NOMO-1 (cell line): Measurements from ENCODE around the gene LTBR.
"Not testable (repeated sequence)": the region's sequence is repeated elsewhere in the genome, so short reads cannot be mapped to it uniquely, and the experiment has no call there.

Experiments
- DNase-seq, 2 experiments: peaks; one replicate each; lab custom pipeline; 2025; ENCODE audit not compliant: unreplicated experiment in 2 of 2; lab: John Stamatoyannopoulos, UW

The LTBR gene

DNA sequence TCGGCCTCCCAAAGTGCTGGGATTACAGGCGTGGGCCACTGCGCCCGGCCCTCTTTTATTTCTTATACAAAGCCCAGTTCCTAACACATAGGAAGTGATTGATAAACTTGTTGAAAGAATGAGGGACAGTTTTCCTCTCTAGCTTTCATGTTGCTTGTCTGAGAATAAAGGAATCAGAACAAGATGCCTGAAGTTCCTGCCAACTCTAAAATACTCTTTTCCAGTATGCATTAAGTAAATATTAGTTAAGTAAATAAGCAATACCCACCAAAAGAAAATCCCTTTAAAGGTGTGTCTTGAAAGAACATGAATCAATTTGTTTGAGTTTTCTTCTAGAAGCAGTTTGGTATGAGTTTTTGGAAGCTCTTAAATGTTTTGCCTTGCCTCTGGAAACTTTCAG, 36.4 kb downstream of the LTBR start:
- no peak for DNase-seq

DNA sequence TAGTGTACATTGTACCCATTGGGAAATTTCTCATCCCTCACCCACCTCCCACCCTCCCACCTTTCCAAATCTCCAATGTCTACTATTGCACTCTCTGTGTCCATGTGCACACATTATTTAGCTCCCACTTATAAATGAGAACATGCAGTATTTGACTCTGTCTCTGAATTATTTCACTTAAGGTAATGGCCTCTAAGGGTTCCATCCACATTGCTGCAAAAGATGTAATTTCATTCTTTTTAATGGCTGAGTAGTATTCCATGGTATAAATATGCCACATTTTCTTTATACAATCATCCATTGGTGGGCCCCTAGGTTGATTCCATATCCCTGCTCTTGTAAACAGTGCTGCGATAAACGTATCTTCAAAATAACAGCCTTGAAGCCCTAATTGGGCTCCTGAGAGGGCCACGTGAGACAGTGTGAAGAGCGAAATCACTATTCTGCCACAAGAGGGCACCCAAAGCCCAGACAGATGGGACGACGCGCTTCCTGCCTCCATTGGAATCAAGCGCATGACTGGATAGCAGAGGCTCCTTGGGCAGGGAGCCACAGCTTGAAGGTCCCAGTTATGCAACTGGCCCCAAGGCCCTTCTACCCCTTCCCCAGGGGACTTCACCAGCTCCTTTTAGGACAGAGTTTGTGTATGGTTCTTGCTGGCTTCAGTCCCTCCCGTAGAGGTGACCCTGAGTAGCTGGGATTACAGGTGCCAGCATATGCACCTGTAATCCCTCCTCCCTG, 39.5 kb downstream of the LTBR start:
- DNase-seq, result peak; percentile 83 to 89

- no peak for DNase-seq
These were observed 40.0 kb downstream of the LTBR start for GRCh38 chr12:6424008-6424347.

DNA sequence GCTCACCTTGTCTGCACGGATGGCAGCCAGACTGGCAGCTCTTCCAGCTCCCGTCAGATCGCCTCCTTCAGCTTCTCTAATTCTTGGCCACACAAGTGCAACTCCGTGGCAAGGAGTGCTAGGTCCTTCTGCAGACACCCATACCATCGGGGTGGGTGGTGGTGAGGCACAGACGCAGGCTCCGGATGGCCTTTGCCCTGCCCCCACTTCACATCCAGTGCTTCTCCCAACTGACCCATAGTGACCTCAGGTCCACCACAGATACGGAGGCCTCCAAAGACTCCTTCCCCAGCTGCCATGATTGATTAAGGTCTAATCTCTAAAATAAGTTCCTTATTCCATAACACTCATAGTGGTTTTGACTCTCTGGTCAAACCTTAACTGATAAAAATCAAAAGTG, 40.9 kb downstream of the LTBR start:
- DNase-seq, result no peak

GRCh38 chr12:6425590-6426531, 41.9 kb downstream of the LTBR start:
- no peak for DNase-seq

DNA sequence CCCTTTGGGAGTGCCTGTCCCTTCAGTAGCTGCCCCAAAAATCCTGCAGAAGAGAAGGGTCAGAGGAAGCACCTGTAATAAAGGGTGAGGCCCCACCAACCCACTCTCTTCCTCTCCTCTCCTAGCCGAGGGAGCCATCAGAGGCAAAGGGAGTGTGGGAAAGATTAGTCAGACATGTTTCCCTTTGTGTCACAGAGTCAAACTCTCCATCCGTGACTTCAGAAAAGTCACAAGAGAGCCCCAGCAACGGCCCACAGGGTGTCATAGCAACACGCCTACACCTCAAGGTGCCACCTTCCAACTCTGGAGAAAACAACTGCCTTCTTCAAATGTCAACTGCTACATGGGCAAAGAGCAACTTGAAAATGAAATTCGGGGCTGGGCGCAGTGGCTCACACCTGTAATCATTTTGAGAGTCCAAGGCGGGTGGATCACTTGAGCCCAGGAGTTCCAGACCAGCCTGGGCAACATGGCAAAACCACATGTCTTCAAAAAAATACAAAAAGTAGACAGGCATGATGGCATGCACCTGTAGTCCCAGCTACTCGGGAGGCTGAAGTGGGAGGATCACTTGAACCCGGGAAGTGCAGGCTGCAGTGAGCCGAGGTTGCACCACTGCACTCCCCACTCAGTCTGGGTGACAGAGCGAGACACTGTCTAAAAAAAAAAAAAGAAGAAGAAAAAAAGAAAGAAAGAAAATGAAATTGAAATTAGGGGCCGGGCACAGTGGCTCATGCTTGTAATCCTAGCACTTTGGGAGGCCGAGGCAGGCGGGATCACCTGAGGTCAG, 43.1 kb downstream of the LTBR start:
- DNase-seq, result no peak

DNA sequence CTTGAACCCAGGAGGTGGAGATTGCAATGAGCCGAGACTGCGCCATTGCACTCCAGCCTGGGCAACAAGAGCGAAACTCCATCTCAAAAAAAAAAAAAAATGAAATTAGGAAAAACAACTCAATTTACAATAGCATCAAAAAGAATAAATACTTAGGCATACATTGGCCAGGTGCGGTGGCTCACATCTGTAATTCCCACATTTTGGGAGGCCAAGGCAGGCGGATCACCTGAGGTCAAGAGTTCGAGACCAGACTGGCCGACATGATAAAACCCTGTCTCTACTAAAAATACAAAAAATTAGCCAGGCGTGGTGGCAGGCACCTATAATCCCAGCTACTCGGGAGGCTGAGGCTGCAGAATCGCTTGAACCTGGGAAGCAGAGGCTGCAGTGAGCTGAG, 43.8 kb downstream of the LTBR start:
- DNase-seq, result not testable (repeated sequence)

DNA sequence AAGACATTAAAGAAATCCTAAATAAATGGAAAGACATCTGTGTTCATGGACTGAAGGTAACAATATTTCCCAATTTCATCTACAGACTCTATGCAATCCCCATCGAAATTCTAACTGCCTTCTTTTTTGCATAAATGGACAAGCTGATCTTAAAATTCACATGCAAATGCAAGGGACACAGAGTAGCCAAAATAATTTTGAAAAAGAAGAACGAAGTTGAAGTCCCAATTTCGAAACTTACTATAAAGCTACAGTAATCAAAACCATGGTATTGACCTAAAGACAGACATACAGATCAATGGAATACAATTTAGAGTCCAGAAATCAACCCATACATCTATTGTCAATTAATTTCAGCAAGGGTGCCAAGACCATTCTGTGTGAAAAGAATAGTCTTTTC, 44.4 kb downstream of the LTBR start:
- no peak for DNase-seq

DNA sequence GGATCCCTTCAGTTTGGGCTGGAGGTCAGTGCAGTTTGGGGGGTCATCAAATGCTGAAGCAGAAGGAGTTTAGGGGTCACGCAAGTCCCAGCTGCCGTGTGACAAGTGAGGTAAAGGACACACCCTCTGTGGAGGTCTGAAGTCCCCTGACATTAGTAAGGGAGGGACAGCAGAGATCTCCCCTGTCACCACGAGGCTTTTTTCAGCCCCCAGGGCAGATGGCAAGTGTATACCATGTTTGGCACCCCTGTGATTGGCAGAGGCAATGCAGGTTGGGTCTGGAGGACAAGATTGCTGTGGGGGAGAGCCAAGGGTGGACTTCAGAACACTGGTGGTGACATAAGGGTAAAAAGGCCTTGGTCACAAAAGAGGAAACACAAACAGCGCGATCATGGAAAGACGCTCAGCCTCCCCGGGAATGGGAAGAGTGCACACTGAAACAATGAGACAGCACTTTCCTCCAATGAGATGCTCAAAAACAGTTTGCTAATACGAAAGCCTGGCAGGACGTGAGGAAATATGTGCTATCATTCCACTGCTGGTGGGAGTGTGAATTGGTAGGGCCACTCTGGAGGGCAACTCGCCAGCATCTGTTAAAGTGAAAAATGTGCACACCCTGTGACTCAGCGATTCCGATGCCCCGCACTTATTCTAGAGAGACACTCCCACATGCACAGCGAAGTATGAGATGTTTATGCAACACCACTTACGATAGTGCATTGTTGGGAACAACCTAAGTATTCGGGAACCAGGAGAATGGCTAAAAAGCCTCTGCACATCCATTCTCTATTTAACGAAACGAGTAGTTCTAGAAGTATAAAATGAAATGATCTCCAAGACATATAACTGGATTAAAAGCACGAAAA, 46.4 kb downstream of the LTBR start:
- DNase-seq, result peak; percentile 69 to 81

GRCh38 chr12:6432991-6433390, 49.0 kb downstream of the LTBR start:
- DNase-seq, result no peak

DNA sequence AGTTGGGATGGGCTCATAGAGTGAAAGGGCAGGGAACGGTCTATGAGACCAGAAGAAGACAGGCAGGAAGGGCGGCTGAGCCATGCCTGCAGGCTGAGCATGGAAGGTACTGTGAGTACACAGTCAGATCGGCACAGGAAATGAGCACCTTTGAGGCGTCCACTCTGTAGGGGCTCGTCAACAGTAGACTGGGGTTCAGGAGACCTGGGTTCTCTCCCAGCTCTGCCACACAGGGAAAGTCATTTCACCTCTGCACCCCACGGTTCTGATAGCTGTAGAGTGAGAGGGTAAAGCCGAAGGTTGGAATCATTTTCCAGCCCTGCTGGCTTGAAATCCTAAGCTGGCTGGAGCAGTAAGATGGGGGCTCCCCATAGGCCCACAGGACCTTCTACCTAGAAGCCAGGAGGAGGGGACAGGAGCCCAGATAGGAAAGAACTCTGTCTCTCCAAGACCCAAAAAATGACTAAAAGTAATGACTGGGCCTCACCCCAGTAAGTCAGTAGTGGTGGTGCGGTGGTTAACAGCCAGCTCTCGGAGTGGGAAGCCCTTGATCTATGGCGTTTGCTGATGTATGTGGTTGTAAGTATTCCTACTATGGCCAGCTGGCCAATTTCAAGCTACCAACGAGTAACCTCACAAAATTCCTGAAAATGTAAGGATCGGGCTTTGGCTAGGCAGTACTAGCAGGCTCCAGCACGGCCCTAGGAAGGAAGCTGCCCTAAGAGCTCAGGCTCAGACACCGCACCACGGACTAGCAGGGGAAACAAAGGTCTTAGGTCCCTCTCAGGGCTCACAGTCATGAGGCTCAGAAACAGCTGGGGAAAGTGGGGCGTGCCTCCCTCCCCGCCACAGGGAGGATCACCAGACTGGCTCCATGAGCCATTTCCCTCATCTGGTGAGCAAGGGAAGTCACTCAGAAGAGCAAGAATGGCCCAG, 50.5 kb downstream of the LTBR start:
- no peak for DNase-seq

- no peak for DNase-seq
These were observed 52.2 kb downstream of the LTBR start for GRCh38 chr12:6435961-6436715.

- no peak for DNase-seq
These were observed 53.6 kb downstream of the LTBR start for GRCh38 chr12:6437586-6437985.

DNA sequence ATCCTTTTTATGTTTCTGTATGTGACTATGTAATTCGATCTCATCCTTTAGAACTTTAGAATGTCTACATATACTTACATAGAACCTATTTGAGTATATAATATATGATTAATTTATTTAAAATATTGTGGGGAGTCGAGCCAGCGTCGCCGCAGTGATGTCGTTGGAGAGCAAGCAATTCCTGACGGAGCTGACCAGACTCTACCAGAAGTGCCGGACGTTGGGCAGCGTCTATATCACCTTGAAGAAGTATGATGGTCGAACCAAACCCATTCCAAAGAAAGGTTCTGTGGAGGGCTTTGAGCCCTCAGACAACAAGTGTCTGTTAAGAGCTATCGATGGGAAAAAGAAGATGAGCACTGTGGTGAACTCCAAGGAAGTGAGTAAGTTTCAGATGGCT, 54.4 kb downstream of the LTBR start:
- no peak for DNase-seq

DNA sequence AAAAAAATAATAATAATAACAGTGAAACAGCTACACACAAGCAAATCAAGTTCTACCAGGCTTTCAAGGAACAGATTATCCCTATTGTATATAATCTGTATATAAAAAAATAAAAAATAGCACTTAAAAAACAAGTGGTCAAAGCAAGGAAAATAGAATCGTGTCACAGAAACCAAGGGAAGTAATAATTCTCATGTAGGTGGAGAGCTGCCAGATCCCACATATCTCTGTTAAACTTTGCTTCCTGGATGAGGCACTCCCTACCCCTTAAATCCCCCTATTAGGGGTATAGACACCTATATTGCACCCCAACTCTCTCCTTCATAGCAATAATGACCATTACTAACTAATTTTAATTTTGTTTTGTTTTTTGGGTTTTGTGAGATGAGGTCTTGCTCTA, 56.4 kb downstream of the LTBR start:
- DNase-seq, result no peak
